HepG2 (cell line): ENCODE results near the gene CD58.

Experiments used
- DPF2 ChIP-seq: sonication (generic); formaldehyde crosslinking; IDR thresholded peaks from 2 replicates; pipeline ENCODE4 v1.4.0; 2020; ENCODE audit warnings: mild to moderate bottlenecking, low read depth, missing genetic modification reagents, borderline replicate concordance
- ESRRA ChIP-seq: sonication (generic); formaldehyde crosslinking; IDR thresholded peaks from 2 replicates; pipeline ENCODE4 v1.5.1; 2020; ENCODE audit warnings: mild to moderate bottlenecking, low read depth, missing genetic modification reagents
- RAD21 ChIP-seq: fragments of 450-650 bp; formaldehyde crosslinking; IDR thresholded peaks from 2 replicates; pipeline ENCODE4 v1.5.0; 2020; ENCODE audit warnings: mild to moderate bottlenecking
- SP2 ChIP-seq: sonication (generic); formaldehyde crosslinking; IDR thresholded peaks from 2 replicates; pipeline ENCODE4 v1.5.1; 2020; ENCODE audit warnings: mild to moderate bottlenecking, missing genetic modification reagents
- TF ChIP-seq, protein P1 (sequence below): IDR thresholded peaks from 2 replicates; pipeline ENCODE4 v1.6.1; 2012; ENCODE audit warnings: inconsistent platforms
- TF ChIP-seq, protein P2 (sequence below): sonication (generic); formaldehyde crosslinking; IDR thresholded peaks from 2 replicates; pipeline ENCODE4 v1.4.0; 2020; ENCODE audit warnings: missing genetic modification reagents, borderline replicate concordance
- TF ChIP-seq, protein P3 (sequence below): sonication (generic); formaldehyde crosslinking; IDR thresholded peaks from 2 replicates; pipeline ENCODE4 v1.5.0; 2020; ENCODE audit warnings: mild to moderate bottlenecking, missing genetic modification reagents, moderate library complexity

DNA sequence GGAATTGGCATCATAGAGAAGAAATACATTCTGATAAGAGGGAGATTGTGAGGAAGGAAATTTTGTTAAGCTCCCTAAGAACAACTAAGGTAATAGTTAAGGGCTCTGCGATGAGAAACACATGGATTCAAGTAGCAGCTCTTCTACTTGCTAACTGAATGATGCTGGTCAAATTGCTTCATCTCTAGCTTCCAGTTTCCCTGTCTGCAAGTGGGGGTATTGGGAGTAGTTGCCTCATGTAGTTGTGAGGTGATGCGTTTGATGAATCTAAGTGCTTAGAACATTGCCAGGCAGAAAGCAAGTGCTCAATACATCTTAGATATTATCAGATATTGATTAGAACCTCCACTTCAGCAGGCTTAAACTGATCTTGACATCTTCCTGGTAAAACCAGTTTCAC, 84.8 kb downstream of the CD58 start:
- TF ChIP-seq, protein P1, sequence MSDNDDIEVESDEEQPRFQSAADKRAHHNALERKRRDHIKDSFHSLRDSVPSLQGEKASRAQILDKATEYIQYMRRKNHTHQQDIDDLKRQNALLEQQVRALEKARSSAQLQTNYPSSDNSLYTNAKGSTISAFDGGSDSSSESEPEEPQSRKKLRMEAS: no peak
- TF ChIP-seq, protein P2, sequence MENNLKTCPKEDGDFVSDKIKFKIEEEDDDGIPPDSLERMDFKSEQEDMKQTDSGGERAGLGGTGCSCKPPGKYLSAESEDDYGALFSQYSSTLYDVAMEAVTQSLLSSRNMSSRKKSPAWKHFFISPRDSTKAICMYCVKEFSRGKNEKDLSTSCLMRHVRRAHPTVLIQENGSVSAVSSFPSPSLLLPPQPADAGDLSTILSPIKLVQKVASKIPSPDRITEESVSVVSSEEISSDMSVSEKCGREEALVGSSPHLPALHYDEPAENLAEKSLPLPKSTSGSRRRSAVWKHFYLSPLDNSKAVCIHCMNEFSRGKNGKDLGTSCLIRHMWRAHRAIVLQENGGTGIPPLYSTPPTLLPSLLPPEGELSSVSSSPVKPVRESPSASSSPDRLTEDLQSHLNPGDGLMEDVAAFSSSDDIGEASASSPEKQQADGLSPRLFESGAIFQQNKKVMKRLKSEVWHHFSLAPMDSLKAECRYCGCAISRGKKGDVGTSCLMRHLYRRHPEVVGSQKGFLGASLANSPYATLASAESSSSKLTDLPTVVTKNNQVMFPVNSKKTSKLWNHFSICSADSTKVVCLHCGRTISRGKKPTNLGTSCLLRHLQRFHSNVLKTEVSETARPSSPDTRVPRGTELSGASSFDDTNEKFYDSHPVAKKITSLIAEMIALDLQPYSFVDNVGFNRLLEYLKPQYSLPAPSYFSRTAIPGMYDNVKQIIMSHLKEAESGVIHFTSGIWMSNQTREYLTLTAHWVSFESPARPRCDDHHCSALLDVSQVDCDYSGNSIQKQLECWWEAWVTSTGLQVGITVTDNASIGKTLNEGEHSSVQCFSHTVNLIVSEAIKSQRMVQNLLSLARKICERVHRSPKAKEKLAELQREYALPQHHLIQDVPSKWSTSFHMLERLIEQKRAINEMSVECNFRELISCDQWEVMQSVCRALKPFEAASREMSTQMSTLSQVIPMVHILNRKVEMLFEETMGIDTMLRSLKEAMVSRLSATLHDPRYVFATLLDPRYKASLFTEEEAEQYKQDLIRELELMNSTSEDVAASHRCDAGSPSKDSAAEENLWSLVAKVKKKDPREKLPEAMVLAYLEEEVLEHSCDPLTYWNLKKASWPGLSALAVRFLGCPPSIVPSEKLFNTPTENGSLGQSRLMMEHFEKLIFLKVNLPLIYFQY (CRISPR knock-in tag): no peak
- TF ChIP-seq, protein P3, sequence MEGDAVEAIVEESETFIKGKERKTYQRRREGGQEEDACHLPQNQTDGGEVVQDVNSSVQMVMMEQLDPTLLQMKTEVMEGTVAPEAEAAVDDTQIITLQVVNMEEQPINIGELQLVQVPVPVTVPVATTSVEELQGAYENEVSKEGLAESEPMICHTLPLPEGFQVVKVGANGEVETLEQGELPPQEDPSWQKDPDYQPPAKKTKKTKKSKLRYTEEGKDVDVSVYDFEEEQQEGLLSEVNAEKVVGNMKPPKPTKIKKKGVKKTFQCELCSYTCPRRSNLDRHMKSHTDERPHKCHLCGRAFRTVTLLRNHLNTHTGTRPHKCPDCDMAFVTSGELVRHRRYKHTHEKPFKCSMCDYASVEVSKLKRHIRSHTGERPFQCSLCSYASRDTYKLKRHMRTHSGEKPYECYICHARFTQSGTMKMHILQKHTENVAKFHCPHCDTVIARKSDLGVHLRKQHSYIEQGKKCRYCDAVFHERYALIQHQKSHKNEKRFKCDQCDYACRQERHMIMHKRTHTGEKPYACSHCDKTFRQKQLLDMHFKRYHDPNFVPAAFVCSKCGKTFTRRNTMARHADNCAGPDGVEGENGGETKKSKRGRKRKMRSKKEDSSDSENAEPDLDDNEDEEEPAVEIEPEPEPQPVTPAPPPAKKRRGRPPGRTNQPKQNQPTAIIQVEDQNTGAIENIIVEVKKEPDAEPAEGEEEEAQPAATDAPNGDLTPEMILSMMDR (CRISPR knock-in tag): no peak
- TF ChIP-seq RAD21 (CRISPR knock-in tag): no peak
- no peak for TF ChIP-seq DPF2 (CRISPR knock-in tag)
- TF ChIP-seq ESRRA (CRISPR knock-in tag): no peak
- TF ChIP-seq SP2: no peak
